GM18858 (cell line): ENCODE measurements around the gene DLEC1.
"Not testable (repeated sequence)": the region's sequence is repeated elsewhere in the genome, so short reads cannot be mapped to it uniquely, and the experiment has no call there.

Experiments used
- ATAC-seq: cut with Tn5 transposase; IDR thresholded peaks from one replicate; pipeline ENCODE4 v1.9.1; 2021; ENCODE audit not compliant: unreplicated experiment

Gene DLEC1

GRCh38 chr3:38152609-38153008 lies 113.6 kb downstream of the DLEC1 start:
- no peak for ATAC-seq

DNA sequence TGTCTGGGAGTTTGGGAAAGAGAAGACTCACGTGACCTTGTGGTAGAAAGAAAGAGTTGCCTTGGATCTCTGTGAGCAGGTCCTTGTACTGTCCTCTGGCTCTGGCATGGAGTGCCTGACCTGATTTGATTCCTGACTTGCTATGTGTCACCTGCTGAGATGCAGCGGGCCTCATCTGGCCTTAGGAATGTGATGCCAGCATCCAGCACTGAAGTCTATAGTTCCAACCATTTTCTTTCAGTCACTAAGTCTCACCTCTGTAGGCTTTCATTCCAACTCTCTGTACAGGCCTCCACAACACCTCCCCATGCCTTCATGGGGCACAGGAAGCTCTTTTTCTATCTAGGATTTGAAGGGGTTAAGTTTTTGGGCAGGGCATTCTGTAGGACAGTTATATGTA lies 114.2 kb downstream of the DLEC1 start:
- ATAC-seq, result no peak

- ATAC-seq, result no peak
These were observed 115.1 kb downstream of the DLEC1 start for GRCh38 chr3:38154033-38154494.

DNA sequence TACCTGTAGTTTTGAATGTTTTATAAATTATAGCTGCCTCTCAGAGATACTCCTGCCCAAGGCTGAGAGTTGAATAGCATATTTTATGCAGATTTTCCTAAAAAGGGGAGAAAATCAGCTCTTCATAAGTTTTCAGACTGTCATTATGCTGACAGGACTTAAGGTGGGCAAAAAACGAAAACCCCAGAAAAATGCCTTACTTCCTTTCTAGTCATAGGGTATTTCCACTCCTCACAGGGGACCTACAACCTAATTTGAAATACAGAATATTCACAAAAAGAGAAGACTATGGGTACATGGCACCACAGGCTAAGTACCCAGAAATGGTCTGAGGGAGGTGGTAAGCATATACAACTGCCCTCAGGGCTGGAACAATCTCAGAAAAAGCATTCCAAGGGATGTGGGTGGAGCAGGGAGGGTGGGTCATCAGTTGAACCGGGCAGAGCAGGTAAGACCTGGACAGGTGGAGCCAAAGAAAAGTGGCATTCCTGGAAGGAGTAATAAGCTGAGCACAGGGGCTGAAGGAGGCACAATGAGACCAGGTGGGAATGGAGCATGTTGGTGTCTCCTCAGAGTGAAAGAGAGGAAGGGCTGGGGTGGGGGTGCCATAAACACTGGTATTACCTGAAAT lies 115.7 kb downstream of the DLEC1 start:
- ATAC-seq, result no peak

GRCh38 chr3:38155825-38156224 lies 116.8 kb downstream of the DLEC1 start:
- no peak for ATAC-seq

DNA sequence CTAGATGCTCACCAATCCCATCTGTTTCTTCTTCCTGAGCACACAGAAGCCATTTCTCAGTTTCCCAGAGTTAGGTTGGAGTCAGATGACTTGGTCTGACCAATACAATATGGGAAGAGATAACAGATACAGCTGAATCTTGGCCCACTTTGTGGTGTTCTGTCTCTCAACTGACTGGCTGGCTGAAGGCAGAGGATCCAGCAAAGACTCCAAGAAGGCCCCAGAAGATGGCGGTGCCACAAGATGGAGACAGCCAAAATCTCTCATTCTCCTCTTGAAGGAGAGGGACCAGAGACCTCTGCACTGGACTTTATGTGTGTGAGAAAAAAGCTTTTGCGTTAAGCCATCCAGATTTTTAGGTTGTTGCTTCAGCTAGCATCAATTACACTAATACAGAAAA lies 118.1 kb downstream of the DLEC1 start:
- no peak for ATAC-seq

DNA sequence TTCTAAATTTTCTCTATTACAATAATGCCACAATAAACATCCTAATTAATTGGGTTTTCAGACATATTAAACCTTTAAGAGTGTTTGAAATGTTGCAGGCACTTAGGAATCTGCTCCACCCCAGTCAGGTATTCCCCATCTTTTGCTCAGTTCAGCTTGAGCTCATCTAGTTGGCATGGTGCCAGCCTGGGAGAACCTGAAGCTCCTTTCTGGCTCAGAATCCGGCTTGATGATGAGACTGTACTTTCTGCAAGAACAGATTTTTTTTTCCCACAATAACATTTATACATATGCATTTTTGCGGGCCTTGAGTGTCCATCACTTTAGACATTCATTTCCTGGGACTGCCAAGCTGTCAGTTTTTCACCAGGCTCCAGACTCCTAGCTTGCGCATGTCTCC lies 118.6 kb downstream of the DLEC1 start:
- ATAC-seq, result no peak

GRCh38 chr3:38158472-38158871 lies 119.5 kb downstream of the DLEC1 start:
- no peak for ATAC-seq

DNA sequence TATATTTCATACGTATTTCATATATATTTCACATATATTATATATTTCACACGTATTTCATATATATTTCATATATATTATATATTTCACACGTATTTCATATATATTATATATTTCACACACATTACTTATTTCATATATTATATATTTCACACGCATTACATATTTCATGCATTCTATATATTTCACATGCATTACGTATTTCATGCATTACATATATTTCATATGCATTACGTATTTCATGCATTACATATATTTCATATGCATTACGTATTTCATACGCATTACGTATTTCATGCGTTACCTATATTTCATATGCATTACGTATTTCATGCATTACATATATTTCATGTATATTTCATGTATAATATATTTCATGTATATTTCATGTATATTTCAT lies 121.7 kb downstream of the DLEC1 start:
- not testable (repeated sequence) for ATAC-seq

DNA sequence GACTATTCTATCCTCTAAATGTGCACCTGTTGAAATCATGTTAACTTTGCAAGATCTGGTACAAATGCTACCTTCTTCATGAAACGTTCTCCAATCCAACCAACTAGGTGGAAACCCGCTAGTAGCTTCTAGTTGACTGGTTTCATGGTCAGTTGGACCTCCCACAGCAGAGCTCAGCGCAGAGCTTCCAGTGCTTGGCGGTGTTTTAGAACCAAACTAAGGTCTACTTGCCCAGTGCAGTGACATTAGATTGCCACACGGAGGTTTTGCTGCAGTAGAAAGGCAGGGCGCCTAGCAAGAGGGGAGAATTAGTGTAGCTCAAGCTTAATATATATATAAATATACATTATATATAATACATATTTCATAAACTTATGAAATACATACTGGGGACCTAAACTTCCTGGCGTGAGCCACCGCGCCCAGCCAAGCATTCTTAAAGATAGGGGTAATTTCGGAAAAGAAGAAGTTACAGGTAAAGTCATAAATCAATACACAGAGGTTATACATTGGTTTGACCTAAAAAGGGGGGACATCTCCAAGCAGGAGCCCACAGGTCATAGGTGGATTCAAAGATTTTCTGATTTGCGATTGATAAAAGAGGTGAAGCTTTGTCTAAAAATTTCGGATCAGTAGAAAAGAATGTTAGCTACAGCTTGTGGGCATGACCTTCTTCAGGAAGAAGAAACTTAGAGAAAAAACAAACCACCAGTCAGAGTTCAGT lies 124.3 kb downstream of the DLEC1 start:
- no peak for ATAC-seq

DNA sequence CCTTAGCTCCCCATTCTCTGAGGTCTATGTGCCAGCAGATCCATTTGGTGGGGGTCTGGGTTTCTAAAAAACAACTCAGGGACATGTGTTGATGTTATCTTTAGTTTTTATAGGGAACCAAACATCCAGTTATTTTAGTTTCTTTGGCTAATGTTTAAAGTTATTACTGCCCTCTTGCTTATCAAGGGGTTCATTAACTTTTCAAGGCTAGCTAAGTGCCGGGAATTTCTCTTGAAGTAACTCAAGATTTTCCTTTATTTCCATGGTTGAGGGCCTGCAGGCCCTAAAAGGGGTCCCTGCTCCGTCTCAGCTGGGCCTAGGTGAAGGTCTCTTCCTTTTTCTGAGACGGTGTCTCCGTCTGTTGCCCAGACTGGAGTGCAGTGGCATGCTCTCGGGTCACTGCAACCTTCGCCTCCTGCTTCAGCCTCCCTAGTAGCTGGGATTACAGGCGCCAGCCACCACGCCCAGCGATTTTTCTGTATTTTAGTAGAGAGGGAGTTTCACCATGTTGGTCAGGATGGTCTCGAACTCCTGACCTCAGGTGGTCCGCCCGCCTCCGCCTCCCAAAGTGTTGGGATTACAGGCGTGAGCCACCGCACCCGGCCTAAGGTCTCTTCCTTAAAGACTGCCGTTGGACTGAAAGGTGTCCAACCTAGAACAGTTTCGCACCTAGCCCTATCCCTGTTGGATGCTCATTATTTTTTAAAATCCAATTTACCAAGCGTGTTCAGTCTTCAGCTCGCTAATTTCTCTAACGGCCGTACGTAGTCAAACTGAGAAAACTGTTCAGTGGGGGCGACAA lies 125.0 kb downstream of the DLEC1 start:
- ATAC-seq, result no peak

- no peak for ATAC-seq
These were observed 125.6 kb downstream of the DLEC1 start for GRCh38 chr3:38164643-38164951.

GRCh38 chr3:38164952-38165721 lies 126.1 kb downstream of the DLEC1 start, which contains the start of gene OXSR1:
OXSR1 (plus strand) TSS chr3:38165537; CDS start chr3:38165877, 340 bp downstream.
- peak; percentile 89 for ATAC-seq

DNA sequence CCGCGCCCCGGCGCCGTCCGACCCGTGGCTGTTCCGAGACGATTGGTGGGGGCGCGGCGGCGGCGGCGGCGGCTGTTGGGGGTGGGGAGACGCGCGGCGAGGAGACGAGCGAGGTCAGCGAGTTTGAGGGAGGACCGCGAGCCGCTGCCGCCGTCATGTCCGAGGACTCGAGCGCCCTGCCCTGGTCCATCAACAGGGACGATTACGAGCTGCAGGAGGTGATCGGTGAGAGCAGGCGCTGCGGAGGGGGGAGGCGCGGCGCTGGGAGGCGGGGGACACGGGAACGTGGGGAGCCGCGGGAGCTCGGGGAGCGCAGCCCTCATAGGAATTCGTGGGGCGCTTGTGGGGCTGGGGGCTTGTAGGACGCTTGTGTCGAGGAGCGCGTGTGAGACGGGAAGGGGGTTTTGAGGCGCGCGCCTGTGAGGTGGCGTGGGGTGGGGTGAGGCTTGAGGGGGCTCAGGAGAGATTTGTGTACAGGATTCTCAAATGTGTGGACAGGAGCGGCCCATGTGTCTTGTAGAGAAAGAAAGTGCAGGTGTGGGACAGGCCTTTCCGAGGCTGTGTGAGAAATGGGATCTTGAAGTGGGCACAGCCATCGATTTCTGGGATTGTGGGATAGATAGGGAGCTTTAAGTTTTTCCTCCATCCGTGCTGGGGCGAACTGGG lies 126.8 kb downstream of the DLEC1 start:
- ATAC-seq, result no peak

- no peak for ATAC-seq
These were observed 128.6 kb downstream of the DLEC1 start for GRCh38 chr3:38167591-38167990.

- no peak for ATAC-seq
These were observed 129.4 kb downstream of the DLEC1 start for GRCh38 chr3:38168151-38169026.

- ATAC-seq, result no peak
These were observed 130.0 kb downstream of the DLEC1 start for GRCh38 chr3:38169027-38169317.

- ATAC-seq, result no peak
These were observed 131.7 kb downstream of the DLEC1 start for GRCh38 chr3:38170722-38171121.

DNA sequence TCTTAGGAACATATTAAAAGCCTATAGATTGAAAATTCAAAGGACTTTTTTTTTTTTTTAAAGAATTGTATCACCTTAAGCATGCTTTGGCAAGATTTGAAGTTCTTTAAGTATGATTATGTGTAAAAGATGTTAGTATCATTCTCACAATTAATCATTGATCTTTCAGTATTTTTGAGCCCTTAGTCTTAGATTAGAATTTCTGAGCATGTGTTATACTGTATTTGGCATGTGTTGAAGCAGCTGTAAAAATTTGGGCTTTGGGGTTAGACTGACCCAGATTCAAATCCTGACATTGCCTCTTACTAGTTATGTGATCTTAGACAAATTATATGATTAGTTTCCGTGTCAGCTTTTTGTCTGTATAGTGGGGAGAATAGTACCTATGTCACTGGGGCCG lies 132.6 kb downstream of the DLEC1 start:
- no peak for ATAC-seq
